Adrenal gland (tissue), 5 donors: Measurements from ENCODE around the gene SEMA3A.

Experiments used
- POLR2A ChIP-seq, 2 donors: fragments of 450-650 bp; IDR thresholded peaks; one replicate each; pipeline ENCODE4 v1.6.1; 2017; ENCODE audit warnings: antibody characterized with exemption in 2 of 2, mild to moderate bottlenecking in 2 of 2, moderate library complexity in 1 of 2
- TF ChIP-seq, protein P1 (sequence below), 6 experiments: fragments of 450-650 bp in 4 of 6; fragments of 200-600 bp in 2 of 6; sonication (generic) in 1 of 6; IDR thresholded peaks; 1 replicate in 5 of 6; 2 replicates in 1 of 6; pipeline versions ENCODE4 v1.5.1 to v1.8.0; 2016 to 2021; ENCODE audit warnings: antibody characterized with exemption in 6 of 6, mild to moderate bottlenecking in 2 of 6, moderate library complexity in 1 of 6
- donor health status: DM: no; HTN: no; CAD: no.

DNA sequence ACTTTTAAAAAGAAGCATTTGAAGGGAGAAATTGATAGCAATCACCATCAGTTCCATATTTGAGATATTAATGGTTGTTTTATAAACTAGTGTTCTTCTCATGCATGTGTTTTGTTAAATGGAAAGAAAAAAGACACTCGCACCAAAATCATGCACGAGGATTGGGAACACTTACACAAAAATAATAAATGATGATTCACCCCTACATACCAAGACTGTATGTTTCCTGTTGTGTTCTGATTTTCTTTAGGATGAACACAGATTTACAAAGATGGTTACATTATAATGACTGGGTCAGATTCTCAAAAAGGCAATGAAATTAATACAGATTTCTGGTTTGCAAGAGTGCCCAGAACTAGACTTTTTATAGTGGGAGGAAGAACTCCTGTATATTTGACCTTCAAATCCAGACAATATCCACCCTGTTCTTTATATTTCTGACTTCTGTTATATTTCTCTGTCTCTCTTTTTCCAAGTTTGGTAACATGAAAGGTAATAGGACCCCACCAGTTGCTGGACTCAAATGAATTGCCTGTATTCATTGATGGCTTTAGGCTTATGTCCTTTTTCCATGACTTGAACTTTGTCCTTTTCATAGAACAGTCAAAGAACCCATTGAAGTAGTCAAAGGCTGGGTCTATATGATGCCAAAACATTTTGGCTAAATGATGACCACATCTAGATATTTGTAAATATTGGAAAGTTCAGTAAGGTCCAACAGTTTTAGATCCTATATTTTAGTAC, 54.4 kb downstream of the SEMA3A start:
- TF ChIP-seq, protein P1, sequence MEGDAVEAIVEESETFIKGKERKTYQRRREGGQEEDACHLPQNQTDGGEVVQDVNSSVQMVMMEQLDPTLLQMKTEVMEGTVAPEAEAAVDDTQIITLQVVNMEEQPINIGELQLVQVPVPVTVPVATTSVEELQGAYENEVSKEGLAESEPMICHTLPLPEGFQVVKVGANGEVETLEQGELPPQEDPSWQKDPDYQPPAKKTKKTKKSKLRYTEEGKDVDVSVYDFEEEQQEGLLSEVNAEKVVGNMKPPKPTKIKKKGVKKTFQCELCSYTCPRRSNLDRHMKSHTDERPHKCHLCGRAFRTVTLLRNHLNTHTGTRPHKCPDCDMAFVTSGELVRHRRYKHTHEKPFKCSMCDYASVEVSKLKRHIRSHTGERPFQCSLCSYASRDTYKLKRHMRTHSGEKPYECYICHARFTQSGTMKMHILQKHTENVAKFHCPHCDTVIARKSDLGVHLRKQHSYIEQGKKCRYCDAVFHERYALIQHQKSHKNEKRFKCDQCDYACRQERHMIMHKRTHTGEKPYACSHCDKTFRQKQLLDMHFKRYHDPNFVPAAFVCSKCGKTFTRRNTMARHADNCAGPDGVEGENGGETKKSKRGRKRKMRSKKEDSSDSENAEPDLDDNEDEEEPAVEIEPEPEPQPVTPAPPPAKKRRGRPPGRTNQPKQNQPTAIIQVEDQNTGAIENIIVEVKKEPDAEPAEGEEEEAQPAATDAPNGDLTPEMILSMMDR (IDR thresholded peaks at IDR 0.05): no peak
- no peak for TF ChIP-seq POLR2A (IDR thresholded peaks at IDR 0.05)
